ENCODE results near the gene ATP2B2. TPM values are rescaled to one million over a fixed set of nuclear protein-coding genes. Genes with fewer than 3 reads are reported as not detected.

Gene ATP2B2
- total RNA-seq, 1 experiment from 2014 or later, result not detected

DNA sequence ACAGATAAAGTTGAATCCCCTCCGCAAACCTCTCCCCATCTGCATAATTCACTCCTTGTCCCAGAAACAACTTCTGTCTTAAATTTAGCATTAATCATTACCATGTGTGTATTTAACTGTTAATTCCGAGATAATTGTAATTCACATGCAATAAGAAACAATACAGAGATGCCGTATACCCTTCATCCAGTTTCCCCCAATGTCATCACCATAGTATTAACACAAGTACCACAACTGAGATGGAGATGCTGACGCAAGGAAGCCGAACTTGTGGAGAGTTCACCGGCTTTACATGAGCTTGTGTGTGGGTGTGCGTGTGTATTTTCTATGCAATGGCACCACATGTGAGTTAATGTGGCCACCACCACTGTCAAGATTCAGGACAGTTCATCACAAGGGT, 144.9 kb downstream of the ATP2B2 start:
- TF ChIP-seq, protein P1, sequence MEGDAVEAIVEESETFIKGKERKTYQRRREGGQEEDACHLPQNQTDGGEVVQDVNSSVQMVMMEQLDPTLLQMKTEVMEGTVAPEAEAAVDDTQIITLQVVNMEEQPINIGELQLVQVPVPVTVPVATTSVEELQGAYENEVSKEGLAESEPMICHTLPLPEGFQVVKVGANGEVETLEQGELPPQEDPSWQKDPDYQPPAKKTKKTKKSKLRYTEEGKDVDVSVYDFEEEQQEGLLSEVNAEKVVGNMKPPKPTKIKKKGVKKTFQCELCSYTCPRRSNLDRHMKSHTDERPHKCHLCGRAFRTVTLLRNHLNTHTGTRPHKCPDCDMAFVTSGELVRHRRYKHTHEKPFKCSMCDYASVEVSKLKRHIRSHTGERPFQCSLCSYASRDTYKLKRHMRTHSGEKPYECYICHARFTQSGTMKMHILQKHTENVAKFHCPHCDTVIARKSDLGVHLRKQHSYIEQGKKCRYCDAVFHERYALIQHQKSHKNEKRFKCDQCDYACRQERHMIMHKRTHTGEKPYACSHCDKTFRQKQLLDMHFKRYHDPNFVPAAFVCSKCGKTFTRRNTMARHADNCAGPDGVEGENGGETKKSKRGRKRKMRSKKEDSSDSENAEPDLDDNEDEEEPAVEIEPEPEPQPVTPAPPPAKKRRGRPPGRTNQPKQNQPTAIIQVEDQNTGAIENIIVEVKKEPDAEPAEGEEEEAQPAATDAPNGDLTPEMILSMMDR (IDR thresholded peaks at IDR 0.05; ENCODE audit: unreplicated experiment), result no peak
- CTCF ChIA-PET, result no interaction called here
- no peaks in the 10 kb centered on the region for H3K36me3 Mint-ChIP-seq (ENCODE audit: insufficient read depth, unreplicated experiment)
- H3K9me3 Mint-ChIP-seq (ENCODE audit: low read depth, unreplicated experiment), result peaks cover 1% of the 10 kb centered on the region
- no peak overlapping the region for H3K27ac Mint-ChIP-seq (ENCODE audit: unreplicated experiment)
- H3K4me3 Mint-ChIP-seq (ENCODE audit: low read depth, unreplicated experiment), result no peak overlapping the region
- peaks cover 3% of the 10 kb centered on the region for H3K4me1 Mint-ChIP-seq (ENCODE audit: low read depth, unreplicated experiment)
- BruUV-seq (replicated peaks), result no TSS peak
- intact Hi-C loops (cut with micrococcal nuclease; ENCODE audit: unreplicated experiment), result no loop called here
- no peak for DNase-seq
- H3K27me3 Mint-ChIP-seq (ENCODE audit: unreplicated experiment), result peaks cover 88% of the 10 kb centered on the region

DNA sequence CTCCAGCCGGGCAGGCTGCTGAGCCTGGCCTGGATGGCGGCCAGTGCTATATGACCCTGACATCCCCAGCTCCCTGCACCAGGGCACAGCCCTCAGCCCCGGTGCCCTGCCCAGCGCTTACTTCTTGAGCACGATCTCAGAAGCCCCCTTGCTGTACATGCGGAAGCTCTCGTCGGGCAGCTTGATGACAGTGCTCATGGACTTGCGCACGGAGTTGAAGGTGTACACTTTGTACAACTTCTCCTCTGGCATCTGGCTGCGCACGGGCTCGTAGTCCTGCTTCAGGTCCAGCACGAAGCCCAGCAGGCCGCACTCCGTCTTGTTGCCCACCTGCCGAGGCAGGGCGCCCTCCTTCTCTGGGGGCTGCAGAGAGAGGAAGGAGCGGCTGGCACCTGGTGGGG, 145.6 kb downstream of the ATP2B2 start:
- Mint-ChIP-seq H3K4me3 (ENCODE audit: low read depth, unreplicated experiment) (no peak overlapping the region), H3K4me1 (ENCODE audit: low read depth, unreplicated experiment) (no peaks in the 10 kb centered on the region), H3K36me3 (ENCODE audit: insufficient read depth, unreplicated experiment) (no peaks in the 10 kb centered on the region), H3K27me3 (ENCODE audit: unreplicated experiment) (peaks cover 88% of the 10 kb centered on the region), H3K27ac (ENCODE audit: unreplicated experiment) (no peak overlapping the region), H3K9me3 (ENCODE audit: low read depth, unreplicated experiment) (no peaks in the 10 kb centered on the region)
- no peak for DNase-seq
- intact Hi-C loops (cut with micrococcal nuclease; ENCODE audit: unreplicated experiment), result no loop called here
- CTCF ChIA-PET, result no interaction called here
- TF ChIP-seq, protein P1 (IDR thresholded peaks at IDR 0.05; ENCODE audit: unreplicated experiment), result no peak
- BruUV-seq (replicated peaks), result no TSS peak

DNA sequence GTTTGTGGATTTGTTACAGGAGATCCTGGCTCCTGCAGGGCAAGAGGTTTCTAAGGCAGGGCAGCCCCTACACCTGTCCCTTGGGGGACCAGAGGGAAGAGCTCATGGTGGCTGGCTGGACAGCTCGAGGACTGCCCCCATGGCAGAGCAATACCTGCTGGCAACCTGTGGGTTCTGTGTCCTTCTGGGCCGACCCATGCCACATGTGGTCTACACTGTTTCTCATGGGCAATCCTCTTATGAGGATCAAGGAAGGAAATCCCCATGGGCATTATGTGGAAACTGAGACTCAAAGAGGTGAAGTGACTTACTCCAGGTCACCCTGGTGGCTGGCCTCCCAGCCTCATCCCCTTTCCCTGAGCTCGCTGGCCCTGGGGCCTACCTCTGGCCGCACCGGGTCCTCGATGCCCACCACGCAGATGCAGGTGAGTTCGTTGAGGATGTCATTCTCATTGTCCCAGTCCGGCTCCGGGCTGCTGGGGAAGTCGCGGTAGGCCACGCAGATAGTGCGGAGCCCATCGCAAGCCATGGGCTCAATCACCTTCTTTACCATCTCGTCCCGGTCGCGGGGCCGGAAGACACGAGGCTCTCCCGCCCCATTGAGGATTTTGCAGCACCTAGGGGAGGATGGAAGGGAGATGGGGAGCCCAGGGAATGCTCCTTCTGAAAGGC, 146.9 kb downstream of the ATP2B2 start:
- Mint-ChIP-seq H3K36me3 (ENCODE audit: insufficient read depth, unreplicated experiment) (peaks cover under 1% of the 10 kb centered on the region), H3K9me3 (ENCODE audit: low read depth, unreplicated experiment) (no peaks in the 10 kb centered on the region), H3K27ac (ENCODE audit: unreplicated experiment) (no peak overlapping the region), H3K27me3 (ENCODE audit: unreplicated experiment) (peaks cover 96% of the 10 kb centered on the region), H3K4me3 (ENCODE audit: low read depth, unreplicated experiment) (no peak overlapping the region), H3K4me1 (ENCODE audit: low read depth, unreplicated experiment) (no peaks in the 10 kb centered on the region)
- BruUV-seq (replicated peaks), result no TSS peak
- CTCF ChIA-PET, result no interaction called here
- intact Hi-C loops (cut with micrococcal nuclease; ENCODE audit: unreplicated experiment), result no loop called here
- TF ChIP-seq, protein P1 (IDR thresholded peaks at IDR 0.05; ENCODE audit: unreplicated experiment), result no peak
- no peak for DNase-seq

DNA sequence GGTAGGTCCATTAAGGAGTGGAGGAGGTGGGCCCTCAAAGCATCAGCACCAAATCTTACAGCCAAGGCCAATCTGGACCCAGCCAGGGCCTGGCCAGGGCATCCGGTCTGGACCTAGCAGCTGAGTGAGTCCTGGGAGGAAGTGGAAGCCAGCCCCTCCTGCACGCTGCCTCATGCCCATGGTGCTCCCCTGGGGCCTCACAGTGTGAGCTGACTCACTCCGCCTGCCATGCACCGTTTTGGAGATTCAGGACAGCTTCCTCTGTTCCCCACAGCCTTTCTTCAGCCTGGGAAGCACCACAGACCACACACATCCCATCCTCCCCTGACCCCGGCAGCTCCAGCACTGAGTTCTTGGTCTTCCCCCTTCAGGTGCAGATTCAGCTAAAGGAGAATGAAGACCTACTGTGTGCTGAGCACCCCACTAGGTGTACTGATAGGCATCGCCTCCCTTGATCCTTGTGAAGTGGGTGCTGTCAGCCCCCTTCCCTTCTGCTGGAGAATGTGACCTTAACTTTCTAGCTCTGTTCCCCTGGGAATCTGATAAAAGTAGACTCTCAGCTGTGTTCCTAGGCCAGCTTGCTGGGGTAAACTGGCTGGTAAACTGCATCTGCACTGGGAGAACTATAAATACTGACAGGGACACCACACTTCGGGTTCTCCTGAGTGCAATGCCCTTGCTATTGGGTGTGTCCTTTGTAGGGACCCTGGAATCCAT, 147.6 kb downstream of the ATP2B2 start:
- Mint-ChIP-seq H3K27ac (ENCODE audit: unreplicated experiment) (no peak overlapping the region), H3K36me3 (ENCODE audit: insufficient read depth, unreplicated experiment) (peaks cover 6% of the 10 kb centered on the region), H3K4me3 (ENCODE audit: low read depth, unreplicated experiment) (no peak overlapping the region)

More for the DNA sequence above, 147.6 kb downstream of the ATP2B2 start:
- TF ChIP-seq, protein P1 (IDR thresholded peaks at IDR 0.05; ENCODE audit: unreplicated experiment), result no peak
- no TSS peak for BruUV-seq (replicated peaks)
- DNase-seq, result no peak
- Mint-ChIP-seq H3K27me3 (ENCODE audit: unreplicated experiment) (peaks cover 96% of the 10 kb centered on the region), H3K4me1 (ENCODE audit: low read depth, unreplicated experiment) (no peaks in the 10 kb centered on the region), H3K9me3 (ENCODE audit: low read depth, unreplicated experiment) (no peaks in the 10 kb centered on the region)
- CTCF ChIA-PET, result no interaction called here
- intact Hi-C loops (cut with micrococcal nuclease; ENCODE audit: unreplicated experiment), result no loop called here
